Lower lobe of right lung (tissue), 2 donors: ENCODE measurements around the gene ELAVL1. TPM values are rescaled to one million over a fixed set of nuclear protein-coding genes. Genes with fewer than 3 reads are reported as not detected.
"Not testable (repeated sequence)": the region's sequence is repeated elsewhere in the genome, so short reads cannot be mapped to it uniquely, and the experiment has no call there.

Experiments used
- ATAC-seq, 2 donors: fragments of 200-7000 bp; cut with Tn5 transposase; one replicate each; pipeline ENCODE4 v1.9.1; 2020 to 2022; ENCODE audit warnings: mild to moderate bottlenecking in 2 of 2, moderate library complexity in 2 of 2
- DNase-seq: peaks from one replicate; pipeline ENCODE4 v3.0.0-alpha.2; 2020
- H3K27ac ChIP-seq: fragments of 200-600 bp; one replicate; pipeline ENCODE4 v1.8.0; 2022
- H3K27me3 ChIP-seq: fragments of 200-600 bp; one replicate; pipeline ENCODE4 v1.8.0; 2022; ENCODE audit warnings: low read depth
- H3K36me3 ChIP-seq: fragments of 200-600 bp; one replicate; pipeline ENCODE4 v1.8.0; 2022; ENCODE audit warnings: mild to moderate bottlenecking
- H3K4me1 ChIP-seq: fragments of 200-600 bp; one replicate; pipeline ENCODE4 v1.8.0; 2022
- H3K4me3 ChIP-seq: fragments of 200-600 bp; one replicate; pipeline ENCODE4 v1.8.0; 2022; ENCODE audit warnings: mild to moderate bottlenecking
- H3K9me3 ChIP-seq: fragments of 200-600 bp; one replicate; pipeline ENCODE4 v1.8.0; 2022
- CTCF ChIP-seq: fragments of 200-600 bp; IDR thresholded peaks from one replicate; pipeline ENCODE4 v1.8.0; 2022; ENCODE audit warnings: antibody characterized with exemption, mild to moderate bottlenecking
- intact Hi-C: fragments of 100-400 bp; cut with DNase I; formaldehyde crosslinking; loops from one replicate; pipeline ENCODE4 v1.11.0; 2022
- total RNA-seq: library from RNA; stranded (reverse); fragmentation: NEBNext Ultra II Directional; extraction: Animal tissue kit (Norgen Biotek cat#: 25700); gene quantifications from one replicate; pipeline ENCODE4 v1.2.1, GENCODE V29; 2021
- donor health status: DM: no; HTN: yes; CAD: no; lungs with severe emphysema.

ELAVL1 gene
- total RNA-seq, 1 donor from 2014 or later = 66.3 TPM

GRCh38 chr19:7921302-7921966 lies 84.0 kb downstream of the ELAVL1 start:
- Histone ChIP-seq H3K4me1 (peaks cover 54% of the 10 kb centered on the region), H3K27me3 (peaks cover 24% of the 10 kb centered on the region), H3K9me3 (no peaks in the 10 kb centered on the region), H3K4me3 (peak overlapping the region; percentile 63), H3K36me3 (peaks cover 15% of the 10 kb centered on the region), H3K27ac (peak overlapping the region; percentile 83)
- ATAC-seq = no peak
- intact Hi-C loops = no loop called here
- no peak for DNase-seq
- no peak for TF ChIP-seq CTCF

- ATAC-seq (peak; percentile 92 to 95), DNase-seq (peak; percentile 100)
- intact Hi-C loops = no loop called here
- Histone ChIP-seq H3K4me3 (peak overlapping the region; percentile 80), H3K4me1 (peaks cover 58% of the 10 kb centered on the region), H3K36me3 (peaks cover 15% of the 10 kb centered on the region), H3K27me3 (peaks cover 31% of the 10 kb centered on the region), H3K9me3 (no peaks in the 10 kb centered on the region), H3K27ac (peak overlapping the region; percentile 83)
- no peak for TF ChIP-seq CTCF
Observed at GRCh38 chr19:7920519-7921301, 84.7 kb downstream of the ELAVL1 start.

GRCh38 chr19:7919610-7920518 lies 85.6 kb downstream of the ELAVL1 start, which contains the start of gene SNAPC2:
Gene SNAPC2 (plus strand): TSS chr19:7920338. CDS start chr19:7920367, 29 bp downstream.
- H3K27ac ChIP-seq = peak within 1 kb of the TSS; percentile 83
- peak within 1 kb of the TSS; percentile 80 for H3K4me3 ChIP-seq
- peaks cover 40% of the 10 kb centered on the region for H3K27me3 ChIP-seq
- DNase-seq (peak; percentile 98), ATAC-seq (peak; percentile 82 to 84)
- no peaks in the 10 kb centered on the region for H3K9me3 ChIP-seq
- TF ChIP-seq CTCF = no peak
- peaks cover 15% of the 10 kb centered on the region for H3K36me3 ChIP-seq
- H3K4me1 ChIP-seq = peaks cover 57% of the 10 kb centered on the region
- intact Hi-C loops = no loop called here

- ATAC-seq (no peak), DNase-seq (no peak)
- H3K9me3 ChIP-seq = no peaks in the 10 kb centered on the region
- H3K27ac ChIP-seq = no peak overlapping the region
- intact Hi-C loops = no loop called here
- TF ChIP-seq CTCF = no peak
- H3K4me1 ChIP-seq = peaks cover 54% of the 10 kb centered on the region
- H3K4me3 ChIP-seq = no peak overlapping the region
- peaks cover 15% of the 10 kb centered on the region for H3K36me3 ChIP-seq
- peaks cover 45% of the 10 kb centered on the region for H3K27me3 ChIP-seq
Observed at GRCh38 chr19:7918615-7919421, 86.6 kb downstream of the ELAVL1 start.

- H3K27ac ChIP-seq, H3K9me3 ChIP-seq, ATAC-seq, intact Hi-C loops, DNase-seq: not testable (repeated sequence)
- Histone ChIP-seq H3K36me3 (peaks cover 15% of the 10 kb centered on the region), H3K4me3 (peak overlapping the region; percentile 49), H3K4me1 (peaks cover 54% of the 10 kb centered on the region), H3K27me3 (peaks cover 45% of the 10 kb centered on the region)
Observed at GRCh38 chr19:7918062-7918614, 87.3 kb downstream of the ELAVL1 start.
